Ovary (tissue), 9 donors: ENCODE results near the gene ATP1A3. TPM values are rescaled to one million over a fixed set of nuclear protein-coding genes. Genes with fewer than 3 reads are reported as not detected.

Experiments used
- DNase-seq, 5 donors: peaks; one replicate each; pipeline ENCODE4 v3.0.0-alpha.2; 2019 to 2020
- H3K27ac ChIP-seq, 2 donors: fragments of 200-600 bp; one replicate each; pipeline versions ENCODE4 v1.5.1 to v1.8.0; 2019 to 2022
- H3K27me3 ChIP-seq: fragments of 200-600 bp; one replicate; pipeline ENCODE4 v1.8.0; 2022
- H3K36me3 ChIP-seq: fragments of 200-600 bp; sonication (generic); one replicate; pipeline ENCODE4 v1.5.1; 2019
- H3K4me1 ChIP-seq: one replicate; pipeline ENCODE4 v1.8.1; 2013; ENCODE audit warnings: mild to moderate bottlenecking, moderate library complexity; ENCODE audit not compliant: insufficient read depth
- H3K4me3 ChIP-seq: fragments of 200-600 bp; sonication (generic); one replicate; pipeline ENCODE4 v1.5.1; 2017
- H3K9me3 ChIP-seq, 2 donors: fragments of 200-600 bp in 1 of 2; sonication (generic) in 1 of 2; one replicate each; pipeline versions ENCODE4 v1.5.1 to v1.8.1; 2013 to 2019; ENCODE audit warnings: mild to moderate bottlenecking in 1 of 2, moderate library complexity in 1 of 2
- CTCF ChIP-seq, 3 donors: fragments of 450-650 bp in 2 of 3; fragments of 200-600 bp in 1 of 3; IDR thresholded peaks; one replicate each; pipeline versions ENCODE4 v1.5.1 to v1.8.0; 2016 to 2022; ENCODE audit warnings: antibody characterized with exemption in 3 of 3, mild to moderate bottlenecking in 1 of 3
- EP300 ChIP-seq: sonication (generic); formaldehyde crosslinking; IDR thresholded peaks from one replicate; pipeline ENCODE4 v1.6.1; 2017; ENCODE audit warnings: antibody characterized with exemption
- POLR2A ChIP-seq: fragments of 450-650 bp; IDR thresholded peaks from one replicate; pipeline ENCODE4 v1.6.1; 2017; ENCODE audit warnings: antibody characterized with exemption, mild to moderate bottlenecking, moderate library complexity
- WGBS, 3 donors: extraction: QIAGEN DNeasy Blood & Tissue Kit in 1 of 3; methylation state at CpG; one replicate each; pipeline versions ENCODE4 v1.1.5 to v1.1.7; 2013 to 2017; 5-methylcytosine and 5-hydroxymethylcytosine counted together
- intact Hi-C, 4 donors: fragments of 100-400 bp; cut with DNase I; formaldehyde crosslinking; loops; one replicate each; pipeline versions ENCODE4 v1.11.0 to v1.15.1; 2022 to 2023
- polyA plus RNA-seq, 2 donors: library from polyadenylated mRNA; stranded (reverse); fragments of 200-250 nt in 1 of 2; fragments of 350-450 nt in 1 of 2; fragmentation: Illumina TruSeq in 1 of 2; extraction: RNeasy Lipid Tissue Mini Kit (QIAGEN cat#74804) in 1 of 2; gene quantifications; one replicate each; pipeline ENCODE4 v1.2.3, GENCODE V29; 2013 to 2014
- total RNA-seq, 7 donors: library from RNA; depleted of rRNA in 2 of 7; stranded (reverse); fragments of >200 nt in 2 of 7; fragmentation: NEBNext Ultra II Directional in 3 of 7; extraction: Animal tissue kit (Norgen Biotek cat#: 25700) in 3 of 7; gene quantifications; one replicate each; pipeline versions ENCODE4 v1.1.0 to v1.2.4, GENCODE V29; 2016 to 2023
- donor health status: DM: no; HTN: no; CAD: no; lungs with moderate emphysema.
- donor health status: DM: no; HTN: no; CAD: no.
- donor health status: Bipolar disorder and iron deficiency.
- donor health status: DM: yes; HTN: yes; CAD: no.
- donor health status: DM: no; HTN: no; CAD: no.
- donor health status: DM: yes; HTN: yes; CAD: no.

Gene ATP1A3
- total and polyA plus RNA-seq, 9 donors = 0.02 to 0.33 (median 0.32) TPM; not detected in 6

- no peaks in the 10 kb centered on the region for H3K9me3 ChIP-seq
- WGBS, 3 donors = 82 to 87% (median 83%) methylated on average over 7 of the region's 7 CpGs
Observed at GRCh38 chr19:42030645-42031440, 36.8 kb upstream of the ATP1A3 start.

GRCh38 chr19:42028304-42029216 lies 34.5 kb upstream of the ATP1A3 start:
- no peak for DNase-seq
- TF ChIP-seq POLR2A = no peak
- TF ChIP-seq CTCF (IDR thresholded peaks at IDR 0.05) = no peak
- no peak for TF ChIP-seq EP300
- no peak overlapping the region for H3K27ac ChIP-seq
- WGBS, 3 donors = 44 to 57% (median 55%) methylated on average over 8 of the region's 8 CpGs
- no peaks in the 10 kb centered on the region for H3K9me3 ChIP-seq
- no peaks in the 10 kb centered on the region for H3K36me3 ChIP-seq
- no peak overlapping the region for H3K4me3 ChIP-seq
- no peaks in the 10 kb centered on the region for H3K27me3 ChIP-seq
- no peaks in the 10 kb centered on the region for H3K4me1 ChIP-seq
- intact Hi-C loops = no loop called here

More at GRCh38 chr19:42030645-42031440, 36.8 kb upstream of the ATP1A3 start:
- intact Hi-C loops = no loop called here
- no peak overlapping the region for H3K4me3 ChIP-seq
- H3K36me3 ChIP-seq = no peaks in the 10 kb centered on the region
- no peak overlapping the region for H3K27ac ChIP-seq
- DNase-seq = no peak
- TF ChIP-seq POLR2A = no peak
- H3K27me3 ChIP-seq = no peaks in the 10 kb centered on the region
- H3K4me1 ChIP-seq = no peaks in the 10 kb centered on the region

- Histone ChIP-seq H3K27ac (no peak overlapping the region), H3K4me3 (no peak overlapping the region), H3K27me3 (no peaks in the 10 kb centered on the region), H3K9me3 (no peaks in the 10 kb centered on the region), H3K36me3 (no peaks in the 10 kb centered on the region), H3K4me1 (no peaks in the 10 kb centered on the region)
- 4 to 11% (median 9%) methylated on average over 12 of the region's 12 CpGs for WGBS, 3 donors
- intact Hi-C loops = no loop called here
- TF ChIP-seq CTCF (IDR thresholded peaks at IDR 0.05) = no peak
- TF ChIP-seq POLR2A = no peak
- TF ChIP-seq EP300 = no peak
- no peak for DNase-seq
Observed at GRCh38 chr19:42024622-42025111, 30.6 kb upstream of the ATP1A3 start.

- no peak for DNase-seq
- TF ChIP-seq CTCF (IDR thresholded peaks at IDR 0.05) (no peak), EP300 (no peak), POLR2A (no peak)
- Histone ChIP-seq H3K27ac (no peak overlapping the region), H3K36me3 (no peaks in the 10 kb centered on the region), H3K27me3 (no peaks in the 10 kb centered on the region), H3K4me3 (no peak overlapping the region), H3K9me3 (no peaks in the 10 kb centered on the region), H3K4me1 (no peaks in the 10 kb centered on the region)
- 83 to 89% (median 87%) methylated on average over 4 of the region's 4 CpGs for WGBS, 3 donors
- intact Hi-C loops = no loop called here
Observed at GRCh38 chr19:42023943-42024260, 29.9 kb upstream of the ATP1A3 start.
